ENCODE results near the gene DNAH8. TPM values are rescaled to one million over a fixed set of nuclear protein-coding genes. Genes with fewer than 3 reads are reported as not detected.

DNAH8 gene
- total and polyA plus RNA-seq, 10 donors: 0.20 to 15.6 (median 5.2) TPM

- no peaks in the 10 kb centered on the region for H3K9me3 ChIP-seq
- WGBS, 5 donors: 64 to 83% (median 72%) methylated on average over 5 of the region's 5 CpGs
These were observed 335.5 kb downstream of the DNAH8 start for GRCh38 chr6:39050453-39051112.

GRCh38 chr6:39051399-39052122, 336.4 kb downstream of the DNAH8 start:
- no peaks in the 10 kb centered on the region for H3K9me3 ChIP-seq
- intact Hi-C loops (cut with DNase I; ENCODE audit: low total_unique reads): no loop called here
- no peak for TF ChIP-seq POLR2A (IDR thresholded peaks at IDR 0.05)
- TF ChIP-seq POLR2AphosphoS5 (IDR thresholded peaks at IDR 0.05): no peak
- no peak for TF ChIP-seq CTCF (IDR thresholded peaks at IDR 0.05 in 8 of 11, conservative IDR thresholded peaks at IDR 0.05 in 3 of 11)
- no peaks in the 10 kb centered on the region for H3K36me3 ChIP-seq
- H3K27me3 ChIP-seq (replicated peaks in 1 of 7): peaks cover 4 to 61% (median 29%) of the 10 kb centered on the region in 7 donors
- H3K27ac ChIP-seq: no peak overlapping the region
- WGBS, 5 donors: 43 to 45% (median 44%) methylated on average over 4 of the region's 4 CpGs
- no peak overlapping the region for H3K4me3 ChIP-seq
- peak; percentile 55 for DNase-seq
- H3K4me1 ChIP-seq: peaks cover 0 to 18% (median 10%) of the 10 kb centered on the region in 6 donors

More at GRCh38 chr6:39050453-39051112, 335.5 kb downstream of the DNAH8 start:
- Histone ChIP-seq H3K4me3 (no peak overlapping the region), H3K27ac (no peak overlapping the region), H3K4me1 (peaks cover 0 to 18% (median 10%) of the 10 kb centered on the region in 6 donors), H3K27me3 (replicated peaks in 1 of 7) (peaks cover 4 to 71% (median 29%) of the 10 kb centered on the region in 7 donors), H3K36me3 (no peaks in the 10 kb centered on the region)
- TF ChIP-seq POLR2AphosphoS5 (IDR thresholded peaks at IDR 0.05) (no peak), POLR2A (IDR thresholded peaks at IDR 0.05) (no peak), CTCF (IDR thresholded peaks at IDR 0.05 in 8 of 11, conservative IDR thresholded peaks at IDR 0.05 in 3 of 11) (no peak)
- intact Hi-C loops (cut with DNase I; ENCODE audit: low total_unique reads): no loop called here
- DNase-seq: peak; percentile 37

GRCh38 chr6:39053016-39053624, 338.0 kb downstream of the DNAH8 start:
- Histone ChIP-seq H3K4me1 (peaks cover 0 to 16% (median 10%) of the 10 kb centered on the region in 6 donors), H3K9me3 (no peaks in the 10 kb centered on the region), H3K27ac (no peak overlapping the region), H3K4me3 (no peak overlapping the region), H3K27me3 (replicated peaks in 1 of 7) (peaks cover 4 to 53% (median 21%) of the 10 kb centered on the region in 7 donors), H3K36me3 (no peaks in the 10 kb centered on the region)
- no peak for TF ChIP-seq POLR2A (IDR thresholded peaks at IDR 0.05)
- no peak for TF ChIP-seq CTCF (IDR thresholded peaks at IDR 0.05 in 8 of 11, conservative IDR thresholded peaks at IDR 0.05 in 3 of 11)
- TF ChIP-seq POLR2AphosphoS5 (IDR thresholded peaks at IDR 0.05): no peak
- intact Hi-C loops (cut with DNase I; ENCODE audit: low total_unique reads): no loop called here
- DNase-seq: peak; percentile 44
- 69 to 89% (median 78%) methylated on average over 4 of the region's 4 CpGs for WGBS, 5 donors

Measured in spleen (tissue), 11 donors.